Spleen (tissue), 7 donors: ENCODE results near the gene CXXC5.

Experiments
- CTCF ChIP-seq, 11 experiments: fragments of 200-600 bp in 7 of 11; fragments of 450-650 bp in 4 of 11; sonication (generic) in 4 of 11; IDR thresholded peaks in 8 of 11; conservative IDR thresholded peaks in 3 of 11; 1 replicate in 7 of 11; 2 replicates in 4 of 11; pipeline versions ENCODE4 v1.4.0 to v1.8.0; 2016 to 2021; ENCODE audit warnings: antibody characterized with exemption in 11 of 11, inconsistent platforms in 4 of 11, mild to moderate bottlenecking in 1 of 11
- POLR2A ChIP-seq, 3 donors: fragments of 450-650 bp; IDR thresholded peaks; one replicate each; pipeline ENCODE4 v1.5.1; 2017; ENCODE audit warnings: antibody characterized with exemption in 3 of 3, mild to moderate bottlenecking in 1 of 3
- POLR2AphosphoS5 ChIP-seq, 3 donors: sonication (generic); formaldehyde crosslinking; IDR thresholded peaks; one replicate each; pipeline ENCODE4 v1.5.1; 2017; ENCODE audit warnings: antibody characterized with exemption in 3 of 3
- donor health status: DM: no; HTN: no; CAD: no; lungs with moderate emphysema.
- donor health status: DM: no; HTN: no; CAD: no.
- donor health status: DM: no; HTN: no; CAD: no.

GRCh38 chr5:139654871-139655491 is 6.8 kb downstream of the CXXC5 start:
- TF ChIP-seq POLR2AphosphoS5 (IDR thresholded peaks at IDR 0.05) (peak in 1 of 3 donors; percentile 40), CTCF (IDR thresholded peaks at IDR 0.05 in 8 of 11, conservative IDR thresholded peaks at IDR 0.05 in 3 of 11) (no peak), POLR2A (IDR thresholded peaks at IDR 0.05) (no peak)
